Panc1 (cell line): ENCODE data around the gene AHNAK. TPM values are rescaled to one million over a fixed set of nuclear protein-coding genes. Genes with fewer than 3 reads are reported as not detected.

Experiments
- ATAC-seq: fragments of 200-7000 bp; cut with Tn5 transposase; 2 replicates; pipeline ENCODE4 v1.9.1; 2020; ENCODE audit warnings: mild to moderate bottlenecking, moderate library complexity
- BruUV-seq: library from RNA; stranded (reverse); fragments of 400-500 nt; replicated peaks from 2 replicates; lab custom pipeline; 2021; lab: Mats Ljungman, UMichigan
- CTCF ChIA-PET: fragments of 300-600 bp; sonication (Branson Sonifier 250); formaldehyde crosslinking; loops from one replicate; lab custom pipeline; 2022; ENCODE audit warnings: antibody characterized with exemption; lab: Charles Lee
- POLR2A ChIA-PET: fragments of 300-600 bp; sonication (Branson Sonifier 250); formaldehyde crosslinking; loops from one replicate; lab custom pipeline; 2022; ENCODE audit warnings: antibody characterized with exemption; lab: Charles Lee
- DNase-seq: peaks from one replicate; pipeline ENCODE4 v3.0.0-alpha.2; 2010; ENCODE audit warnings: low read depth, low spot score
- H3K27ac ChIP-seq: 2 replicates; pipeline ENCODE4 v1.5.1; 2011; ENCODE audit warnings: mild to moderate bottlenecking, low read length, inconsistent platforms
- H3K27me3 ChIP-seq: fragments of 200-500 bp; sonication (Bioruptor generic); 2 replicates; pipeline ENCODE4 v1.6.0; 2014; ENCODE audit warnings: low read length, inconsistent platforms; ENCODE audit not compliant: control insufficient read depth, insufficient read depth
- H3K36me3 ChIP-seq: fragments of 200-500 bp; sonication (Bioruptor generic); 2 replicates; pipeline ENCODE4 v1.5.1; 2014; ENCODE audit warnings: inconsistent platforms, mild to moderate bottlenecking, low read length, moderate library complexity; ENCODE audit not compliant: control insufficient read depth, insufficient read depth
- H3K4me1 ChIP-seq: 2 replicates; pipeline ENCODE4 v1.5.1; 2011; ENCODE audit warnings: inconsistent platforms, mild to moderate bottlenecking, low read length, moderate library complexity; ENCODE audit not compliant: control insufficient read depth, insufficient read depth
- H3K4me3 ChIP-seq, 2 experiments: 2 replicates each; pipeline ENCODE4 v1.5.1; 2011 to 2012; ENCODE audit warnings: low read depth in 2 of 2, low read length in 2 of 2, mild to moderate bottlenecking in 2 of 2, inconsistent platforms in 1 of 2, moderate library complexity in 1 of 2
- H3K9me3 ChIP-seq: fragments of 200-500 bp; sonication (Bioruptor generic); 2 replicates; pipeline ENCODE4 v1.5.1; 2014; ENCODE audit warnings: low read depth, mild to moderate bottlenecking, inconsistent platforms, low read length, moderate library complexity; ENCODE audit not compliant: control insufficient read depth, insufficient read depth
- CTCF ChIP-seq: fragments of 450-650 bp; IDR thresholded peaks from 2 replicates; pipeline ENCODE4 v1.5.1; 2017; ENCODE audit warnings: mild to moderate bottlenecking
- POLR2AphosphoS5 ChIP-seq: IDR thresholded peaks from 2 replicates; pipeline ENCODE4 v1.6.1; 2012; ENCODE audit warnings: mild to moderate bottlenecking, low read depth, low read length, moderate library complexity
- SIN3A ChIP-seq: IDR thresholded peaks from 2 replicates; pipeline ENCODE4 v1.6.1; 2012; ENCODE audit warnings: low read depth, mild to moderate bottlenecking, low read length, moderate library complexity, borderline replicate concordance; ENCODE audit not compliant: insufficient read depth
- TCF7L2 ChIP-seq: IDR thresholded peaks from 2 replicates; pipeline ENCODE4 v1.6.1; 2011; ENCODE audit warnings: mild to moderate bottlenecking, low read depth, low read length, inconsistent platforms
- in situ Hi-C: cut with HindIII; loops from 2 replicates; pipeline ENCODE4 v1.10.0; 2016; ENCODE audit warnings: low sequenced_read_pairs, low pct_unique_long_range_greater_than_20kb
- intact Hi-C: fragments of 100-400 bp; cut with micrococcal nuclease; formaldehyde crosslinking; loops from one replicate; pipeline ENCODE4 v1.10.0; 2022; ENCODE audit not compliant: unreplicated experiment
- total RNA-seq: library from RNA; stranded (reverse); gene quantifications from one replicate; pipeline ENCODE4 v1.2.1, GENCODE V29; 2021; ENCODE audit not compliant: unreplicated experiment
- TF ChIP-seq, protein P1 (sequence below), 2 experiments: IDR thresholded peaks; 2 replicates each; pipeline ENCODE4 v1.6.1; 2011 to 2012; ENCODE audit warnings: low read depth in 2 of 2, control low read depth in 1 of 2, low read length in 1 of 2, mild to moderate bottlenecking in 1 of 2, moderate library complexity in 1 of 2; ENCODE audit not compliant: insufficient read depth in 1 of 2

Gene AHNAK
- total RNA-seq, 1 experiment from 2014 or later: 844 TPM

- peak overlapping the region; percentile 80 to 98 for H3K4me3 ChIP-seq
- intact Hi-C loops: loop anchor here (10.0 kb wide), 1 partner anchor 152 kb away; no protein-coding TSS in a partner anchor
- ATAC-seq: peak; percentile 19
- H3K27ac ChIP-seq: peak overlapping the region; percentile 91
- in situ Hi-C loops: no loop called here
- no peaks in the 10 kb centered on the region for H3K27me3 ChIP-seq
- POLR2A ChIA-PET: interaction anchor here (0.6 to 1.2 kb wide), 8 partner anchors 10 to 117 kb away, joined by 3 to 7 read pairs (median 6); partner anchors contain the start of genes EEF1G and TUT1
- H3K4me1 ChIP-seq: peaks cover 38% of the 10 kb centered on the region
- peaks cover 6% of the 10 kb centered on the region; the same call in 1 of the 2 replicates for H3K36me3 ChIP-seq
- CTCF ChIA-PET: no interaction called here
- no peak for DNase-seq
- no TSS peak for BruUV-seq
- H3K9me3 ChIP-seq: no peaks in the 10 kb centered on the region
- peak; percentile 33; the same call in 1 of the 2 replicates for TF ChIP-seq SIN3A
- TF ChIP-seq POLR2AphosphoS5: 0 out of 2 replicates have a peak, but pooled peaks have one; percentile 2
- no peak for TF ChIP-seq TCF7L2
Measured at GRCh38 chr11:62546929-62547625, 471 bp upstream of the AHNAK start.

GRCh38 chr11:62545437-62546243 is 966 bp downstream of the AHNAK start:
- H3K27me3 ChIP-seq: no peaks in the 10 kb centered on the region
- in situ Hi-C loops: no loop called here
- ATAC-seq (peak; percentile 42), DNase-seq (no peak)
- TF ChIP-seq CTCF (no peak), POLR2AphosphoS5 (peak; percentile 70), SIN3A (no peak), TCF7L2 (no peak)
- TF ChIP-seq, protein P1, sequence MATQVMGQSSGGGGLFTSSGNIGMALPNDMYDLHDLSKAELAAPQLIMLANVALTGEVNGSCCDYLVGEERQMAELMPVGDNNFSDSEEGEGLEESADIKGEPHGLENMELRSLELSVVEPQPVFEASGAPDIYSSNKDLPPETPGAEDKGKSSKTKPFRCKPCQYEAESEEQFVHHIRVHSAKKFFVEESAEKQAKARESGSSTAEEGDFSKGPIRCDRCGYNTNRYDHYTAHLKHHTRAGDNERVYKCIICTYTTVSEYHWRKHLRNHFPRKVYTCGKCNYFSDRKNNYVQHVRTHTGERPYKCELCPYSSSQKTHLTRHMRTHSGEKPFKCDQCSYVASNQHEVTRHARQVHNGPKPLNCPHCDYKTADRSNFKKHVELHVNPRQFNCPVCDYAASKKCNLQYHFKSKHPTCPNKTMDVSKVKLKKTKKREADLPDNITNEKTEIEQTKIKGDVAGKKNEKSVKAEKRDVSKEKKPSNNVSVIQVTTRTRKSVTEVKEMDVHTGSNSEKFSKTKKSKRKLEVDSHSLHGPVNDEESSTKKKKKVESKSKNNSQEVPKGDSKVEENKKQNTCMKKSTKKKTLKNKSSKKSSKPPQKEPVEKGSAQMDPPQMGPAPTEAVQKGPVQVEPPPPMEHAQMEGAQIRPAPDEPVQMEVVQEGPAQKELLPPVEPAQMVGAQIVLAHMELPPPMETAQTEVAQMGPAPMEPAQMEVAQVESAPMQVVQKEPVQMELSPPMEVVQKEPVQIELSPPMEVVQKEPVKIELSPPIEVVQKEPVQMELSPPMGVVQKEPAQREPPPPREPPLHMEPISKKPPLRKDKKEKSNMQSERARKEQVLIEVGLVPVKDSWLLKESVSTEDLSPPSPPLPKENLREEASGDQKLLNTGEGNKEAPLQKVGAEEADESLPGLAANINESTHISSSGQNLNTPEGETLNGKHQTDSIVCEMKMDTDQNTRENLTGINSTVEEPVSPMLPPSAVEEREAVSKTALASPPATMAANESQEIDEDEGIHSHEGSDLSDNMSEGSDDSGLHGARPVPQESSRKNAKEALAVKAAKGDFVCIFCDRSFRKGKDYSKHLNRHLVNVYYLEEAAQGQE (IDR thresholded peaks at IDR 0.05; ENCODE audit: insufficient read depth in 1 of 2, low read depth in 2 of 2, low read length in 1 of 2): no peak
- CTCF ChIA-PET: no interaction called here
- H3K27ac ChIP-seq: peak overlapping the region; percentile 96
- H3K4me3 ChIP-seq: peak overlapping the region; percentile 80 to 98
- H3K36me3 ChIP-seq: peaks cover 6% of the 10 kb centered on the region; the same call in 1 of the 2 replicates
- intact Hi-C loops: loop anchor here (10.0 kb wide), 1 partner anchor 151 kb away; no protein-coding TSS in a partner anchor
- POLR2A ChIA-PET: interaction anchor here (0.6 kb wide), 1 partner anchor 481 kb away, joined by 8 read pairs; no protein-coding TSS in a partner anchor
- H3K9me3 ChIP-seq: no peaks in the 10 kb centered on the region
- BruUV-seq: TSS peak; percentile 68
- H3K4me1 ChIP-seq: peaks cover 42% of the 10 kb centered on the region
